GM12878 (cell line): ENCODE measurements around the gene MOV10L1.

Source experiments
- CBFB ChIP-seq: IDR thresholded peaks from 2 replicates; pipeline ENCODE4 v1.6.1; 2016; ENCODE audit warnings: antibody characterized with exemption, low read depth
- HDAC2 ChIP-seq: fragments of 200-600 bp; sonication (generic); IDR thresholded peaks from 2 replicates; pipeline ENCODE4 v1.6.1; 2017
- NFYB ChIP-seq: IDR thresholded peaks from 2 replicates; pipeline ENCODE4 v1.6.1; 2011; ENCODE audit warnings: low read depth, mild to moderate bottlenecking, low read length, improper control_type of control experiment, moderate library complexity; ENCODE audit not compliant: insufficient read depth
- POLR2AphosphoS5 ChIP-seq: IDR thresholded peaks from 2 replicates; pipeline ENCODE4 v1.6.1; 2011; ENCODE audit warnings: mild to moderate bottlenecking, low read length, inconsistent platforms
- RCOR1 ChIP-seq: conservative IDR thresholded peaks from 2 replicates; pipeline ENCODE4 v1.6.1; 2012; ENCODE audit warnings: low read depth, low read length, improper control_type of control experiment
- REST ChIP-seq: IDR thresholded peaks from 2 replicates; pipeline ENCODE4 v1.6.1; 2012; ENCODE audit warnings: mild to moderate bottlenecking, low read depth, low read length
- SIN3A ChIP-seq: IDR thresholded peaks from 2 replicates; pipeline ENCODE4 v1.6.1; 2012; ENCODE audit warnings: low read depth, low read length, improper control_type of control experiment
- SP1 ChIP-seq: IDR thresholded peaks from one replicate; pipeline ENCODE4 v1.6.1; 2011; ENCODE audit warnings: low read depth, low read length
- TARDBP ChIP-seq: IDR thresholded peaks from 2 replicates; pipeline ENCODE4 v1.6.1; 2016; ENCODE audit warnings: borderline replicate concordance
- ZSCAN29 ChIP-seq: fragments of 450-650 bp; IDR thresholded peaks from 2 replicates; pipeline ENCODE4 v1.6.1; 2017; ENCODE audit warnings: mild to moderate bottlenecking, moderate library complexity
- TF ChIP-seq, protein P1 (sequence below): fragments of 450-650 bp; formaldehyde crosslinking; IDR thresholded peaks from 2 replicates; pipeline ENCODE4 v1.5.0; 2022; ENCODE audit warnings: mild to moderate bottlenecking, missing genetic modification characterization
- TF ChIP-seq, protein P2 (sequence below): fragments of 150-350 bp; IDR thresholded peaks from 2 replicates; pipeline ENCODE4 v1.6.1; 2014; ENCODE audit warnings: mild to moderate bottlenecking, low read depth, low read length
- TF ChIP-seq, protein P3 (sequence below), 3 experiments: IDR thresholded peaks in 2 of 3; conservative IDR thresholded peaks in 1 of 3; 2 replicates each; pipeline ENCODE4 v1.5.1; 2011; ENCODE audit warnings: low read depth in 3 of 3, low read length in 3 of 3, mild to moderate bottlenecking in 3 of 3, control low read depth in 2 of 3, moderate library complexity in 2 of 3, inconsistent platforms in 1 of 3, mixed read lengths in 1 of 3; ENCODE audit not compliant: control insufficient read depth in 2 of 3, insufficient read depth in 1 of 3; ENCODE audit errors: extremely low read depth in 1 of 3

GRCh38 chr22:50136581-50137015, 46.8 kb downstream of the MOV10L1 start:
- no peak for TF ChIP-seq REST
- TF ChIP-seq, protein P1, sequence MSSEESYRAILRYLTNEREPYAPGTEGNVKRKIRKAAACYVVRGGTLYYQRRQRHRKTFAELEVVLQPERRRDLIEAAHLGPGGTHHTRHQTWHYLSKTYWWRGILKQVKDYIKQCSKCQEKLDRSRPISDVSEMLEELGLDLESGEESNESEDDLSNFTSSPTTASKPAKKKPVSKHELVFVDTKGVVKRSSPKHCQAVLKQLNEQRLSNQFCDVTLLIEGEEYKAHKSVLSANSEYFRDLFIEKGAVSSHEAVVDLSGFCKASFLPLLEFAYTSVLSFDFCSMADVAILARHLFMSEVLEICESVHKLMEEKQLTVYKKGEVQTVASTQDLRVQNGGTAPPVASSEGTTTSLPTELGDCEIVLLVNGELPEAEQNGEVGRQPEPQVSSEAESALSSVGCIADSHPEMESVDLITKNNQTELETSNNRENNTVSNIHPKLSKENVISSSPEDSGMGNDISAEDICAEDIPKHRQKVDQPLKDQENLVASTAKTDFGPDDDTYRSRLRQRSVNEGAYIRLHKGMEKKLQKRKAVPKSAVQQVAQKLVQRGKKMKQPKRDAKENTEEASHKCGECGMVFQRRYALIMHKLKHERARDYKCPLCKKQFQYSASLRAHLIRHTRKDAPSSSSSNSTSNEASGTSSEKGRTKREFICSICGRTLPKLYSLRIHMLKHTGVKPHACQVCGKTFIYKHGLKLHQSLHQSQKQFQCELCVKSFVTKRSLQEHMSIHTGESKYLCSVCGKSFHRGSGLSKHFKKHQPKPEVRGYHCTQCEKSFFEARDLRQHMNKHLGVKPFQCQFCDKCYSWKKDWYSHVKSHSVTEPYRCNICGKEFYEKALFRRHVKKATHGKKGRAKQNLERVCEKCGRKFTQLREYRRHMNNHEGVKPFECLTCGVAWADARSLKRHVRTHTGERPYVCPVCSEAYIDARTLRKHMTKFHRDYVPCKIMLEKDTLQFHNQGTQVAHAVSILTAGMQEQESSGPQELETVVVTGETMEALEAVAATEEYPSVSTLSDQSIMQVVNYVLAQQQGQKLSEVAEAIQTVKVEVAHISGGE (CRISPR knock-in tag) = no peak
- TF ChIP-seq SIN3A = no peak
- no peak for TF ChIP-seq POLR2AphosphoS5
- TF ChIP-seq TARDBP = no peak
- TF ChIP-seq RCOR1 = no peak
- TF ChIP-seq NFYB = no peak
- no peak for TF ChIP-seq CBFB
- TF ChIP-seq, protein P2, sequence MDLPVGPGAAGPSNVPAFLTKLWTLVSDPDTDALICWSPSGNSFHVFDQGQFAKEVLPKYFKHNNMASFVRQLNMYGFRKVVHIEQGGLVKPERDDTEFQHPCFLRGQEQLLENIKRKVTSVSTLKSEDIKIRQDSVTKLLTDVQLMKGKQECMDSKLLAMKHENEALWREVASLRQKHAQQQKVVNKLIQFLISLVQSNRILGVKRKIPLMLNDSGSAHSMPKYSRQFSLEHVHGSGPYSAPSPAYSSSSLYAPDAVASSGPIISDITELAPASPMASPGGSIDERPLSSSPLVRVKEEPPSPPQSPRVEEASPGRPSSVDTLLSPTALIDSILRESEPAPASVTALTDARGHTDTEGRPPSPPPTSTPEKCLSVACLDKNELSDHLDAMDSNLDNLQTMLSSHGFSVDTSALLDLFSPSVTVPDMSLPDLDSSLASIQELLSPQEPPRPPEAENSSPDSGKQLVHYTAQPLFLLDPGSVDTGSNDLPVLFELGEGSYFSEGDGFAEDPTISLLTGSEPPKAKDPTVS = no peak
- TF ChIP-seq ZSCAN29 = no peak
- no peak for TF ChIP-seq SP1
- TF ChIP-seq, protein P3, sequence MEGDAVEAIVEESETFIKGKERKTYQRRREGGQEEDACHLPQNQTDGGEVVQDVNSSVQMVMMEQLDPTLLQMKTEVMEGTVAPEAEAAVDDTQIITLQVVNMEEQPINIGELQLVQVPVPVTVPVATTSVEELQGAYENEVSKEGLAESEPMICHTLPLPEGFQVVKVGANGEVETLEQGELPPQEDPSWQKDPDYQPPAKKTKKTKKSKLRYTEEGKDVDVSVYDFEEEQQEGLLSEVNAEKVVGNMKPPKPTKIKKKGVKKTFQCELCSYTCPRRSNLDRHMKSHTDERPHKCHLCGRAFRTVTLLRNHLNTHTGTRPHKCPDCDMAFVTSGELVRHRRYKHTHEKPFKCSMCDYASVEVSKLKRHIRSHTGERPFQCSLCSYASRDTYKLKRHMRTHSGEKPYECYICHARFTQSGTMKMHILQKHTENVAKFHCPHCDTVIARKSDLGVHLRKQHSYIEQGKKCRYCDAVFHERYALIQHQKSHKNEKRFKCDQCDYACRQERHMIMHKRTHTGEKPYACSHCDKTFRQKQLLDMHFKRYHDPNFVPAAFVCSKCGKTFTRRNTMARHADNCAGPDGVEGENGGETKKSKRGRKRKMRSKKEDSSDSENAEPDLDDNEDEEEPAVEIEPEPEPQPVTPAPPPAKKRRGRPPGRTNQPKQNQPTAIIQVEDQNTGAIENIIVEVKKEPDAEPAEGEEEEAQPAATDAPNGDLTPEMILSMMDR (IDR thresholded peaks at IDR 0.05 in 2 of 3, conservative IDR thresholded peaks at IDR 0.05 in 1 of 3; ENCODE audit: control insufficient read depth in 2 of 3, extremely low read depth in 1 of 3, insufficient read depth in 1 of 3, low read depth in 3 of 3, low read length in 3 of 3) = no peak
- TF ChIP-seq HDAC2 = no peak
